Mesodermal cell (in vitro differentiated cells): ENCODE data around the gene USP32.

Experiments
- H3K27ac ChIP-seq: 2 replicates; pipeline ENCODE4 v1.7.0; 2013; ENCODE audit warnings: mild to moderate bottlenecking, low read depth, low read length, moderate library complexity; ENCODE audit not compliant: severe bottlenecking
- H3K36me3 ChIP-seq: 2 replicates; pipeline ENCODE4 v1.7.1; 2013; ENCODE audit warnings: mild to moderate bottlenecking, low read length, moderate library complexity; ENCODE audit not compliant: control insufficient read depth, insufficient read depth
- H3K4me1 ChIP-seq: one replicate; pipeline ENCODE4 v1.7.1; 2013; ENCODE audit warnings: mild to moderate bottlenecking, low read length; ENCODE audit not compliant: insufficient read depth, control insufficient read depth, poor library complexity, severe bottlenecking
- H3K4me3 ChIP-seq: 2 replicates; pipeline ENCODE4 v1.7.0; 2013; ENCODE audit warnings: low read length, control low read depth, mild to moderate bottlenecking; ENCODE audit not compliant: insufficient read depth, poor library complexity, severe bottlenecking; ENCODE audit errors: extremely low read depth
- H3K9me3 ChIP-seq: 2 replicates; pipeline ENCODE4 v1.7.1; 2013; ENCODE audit warnings: mild to moderate bottlenecking, low read length, moderate library complexity; ENCODE audit not compliant: control insufficient read depth
- whole genome bisulfite sequencing, 2 experiments: methylation state at CpG; one replicate each; pipeline ENCODE4 v1.1.5; 2013; ENCODE audit warnings: missing lambda C conversion rate in 2 of 2; ENCODE audit not compliant: insufficient coverage in 2 of 2; 5-methylcytosine and 5-hydroxymethylcytosine counted together

Gene USP32

GRCh38 chr17:60401819-60402218, 9.9 kb upstream of the USP32 start:
- Histone ChIP-seq H3K36me3 (no peaks in the 10 kb centered on the region), H3K4me1 (no peaks in the 10 kb centered on the region), H3K9me3 (no peaks in the 10 kb centered on the region), H3K4me3 (no peak overlapping the region), H3K27ac (no peak overlapping the region)

- H3K4me1 ChIP-seq, result no peaks in the 10 kb centered on the region
- WGBS, 2 experiments, result 100% methylated on average over 2 to 3 of the region's 3 CpGs
- H3K27ac ChIP-seq, result no peak overlapping the region
- no peaks in the 10 kb centered on the region for H3K36me3 ChIP-seq
- H3K4me3 ChIP-seq, result no peak overlapping the region
- H3K9me3 ChIP-seq, result no peaks in the 10 kb centered on the region
Observed at GRCh38 chr17:60398227-60398959, 6.5 kb upstream of the USP32 start.

- no peak overlapping the region for H3K4me3 ChIP-seq
- no peaks in the 10 kb centered on the region for H3K4me1 ChIP-seq
- WGBS, 2 experiments, result 80% methylated on average over 1 of the region's 3 CpGs; no CpG with 5 or more reads in 1 of the 2 experiments
- H3K36me3 ChIP-seq, result no peaks in the 10 kb centered on the region
- H3K9me3 ChIP-seq, result no peaks in the 10 kb centered on the region
- no peak overlapping the region for H3K27ac ChIP-seq
Observed at GRCh38 chr17:60396412-60396811, 4.5 kb upstream of the USP32 start.

GRCh38 chr17:60395508-60396065, 3.7 kb upstream of the USP32 start:
- Histone ChIP-seq H3K36me3 (no peaks in the 10 kb centered on the region), H3K4me3 (no peak overlapping the region), H3K4me1 (no peaks in the 10 kb centered on the region), H3K27ac (no peak overlapping the region), H3K9me3 (no peaks in the 10 kb centered on the region)
- no CpG with 5 or more reads among the region's 4 CpGs for WGBS, 2 experiments

GRCh38 chr17:60393840-60394723, 2.1 kb upstream of the USP32 start:
- WGBS, 2 experiments, result 97 to 98% methylated on average over 9 to 11 of the region's 17 CpGs
- no peak overlapping the region for H3K27ac ChIP-seq
- H3K4me3 ChIP-seq, result no peak overlapping the region
- no peaks in the 10 kb centered on the region for H3K36me3 ChIP-seq
- peaks cover 7% of the 10 kb centered on the region for H3K4me1 ChIP-seq
- no peaks in the 10 kb centered on the region for H3K9me3 ChIP-seq

GRCh38 chr17:60392845-60393702, 1.1 kb upstream of the USP32 start:
- no peaks in the 10 kb centered on the region for H3K9me3 ChIP-seq
- peak overlapping the region; percentile 93 for H3K27ac ChIP-seq
- no peaks in the 10 kb centered on the region for H3K36me3 ChIP-seq
- peaks cover 15% of the 10 kb centered on the region for H3K4me1 ChIP-seq
- 13 to 15% methylated on average over 6 to 8 of the region's 17 CpGs for WGBS, 2 experiments
- H3K4me3 ChIP-seq, result peak overlapping the region; percentile 88

DNA sequence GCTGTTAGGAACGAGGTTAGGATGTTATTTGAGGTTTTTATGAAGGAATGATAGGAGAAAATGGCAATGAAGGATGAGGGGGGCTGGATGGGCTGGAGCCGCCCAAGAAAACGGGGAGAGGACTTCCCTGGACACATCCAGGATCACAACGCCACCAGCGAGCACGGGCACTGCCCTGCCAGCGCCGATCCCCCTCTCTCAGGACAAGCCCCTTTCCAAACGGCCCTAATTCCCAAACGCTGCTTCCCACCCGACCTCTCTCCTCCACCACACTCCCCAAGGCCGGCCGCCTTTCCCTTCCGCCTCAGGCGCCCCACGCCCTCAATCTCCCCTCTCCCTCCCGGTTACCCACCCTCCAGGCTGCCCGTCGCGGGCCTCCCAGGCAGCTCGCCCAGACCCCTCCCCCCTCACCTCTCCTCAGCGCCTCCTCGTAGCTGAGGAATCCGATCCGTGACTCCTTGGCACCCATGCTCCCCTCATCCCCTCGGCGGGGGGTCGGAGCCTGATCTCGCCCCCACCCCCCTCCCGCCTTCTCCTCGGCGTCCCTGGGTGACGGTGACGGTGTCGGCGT, 377 bp downstream of the USP32 start:
- H3K27ac ChIP-seq, result peak overlapping the region; percentile 93
- peaks cover 18% of the 10 kb centered on the region for H3K4me1 ChIP-seq
- peak overlapping the region; percentile 88 for H3K4me3 ChIP-seq
- WGBS, 2 experiments, result 0% methylated on average over 20 to 23 of the region's 36 CpGs
- no peaks in the 10 kb centered on the region for H3K9me3 ChIP-seq
- no peaks in the 10 kb centered on the region for H3K36me3 ChIP-seq

DNA sequence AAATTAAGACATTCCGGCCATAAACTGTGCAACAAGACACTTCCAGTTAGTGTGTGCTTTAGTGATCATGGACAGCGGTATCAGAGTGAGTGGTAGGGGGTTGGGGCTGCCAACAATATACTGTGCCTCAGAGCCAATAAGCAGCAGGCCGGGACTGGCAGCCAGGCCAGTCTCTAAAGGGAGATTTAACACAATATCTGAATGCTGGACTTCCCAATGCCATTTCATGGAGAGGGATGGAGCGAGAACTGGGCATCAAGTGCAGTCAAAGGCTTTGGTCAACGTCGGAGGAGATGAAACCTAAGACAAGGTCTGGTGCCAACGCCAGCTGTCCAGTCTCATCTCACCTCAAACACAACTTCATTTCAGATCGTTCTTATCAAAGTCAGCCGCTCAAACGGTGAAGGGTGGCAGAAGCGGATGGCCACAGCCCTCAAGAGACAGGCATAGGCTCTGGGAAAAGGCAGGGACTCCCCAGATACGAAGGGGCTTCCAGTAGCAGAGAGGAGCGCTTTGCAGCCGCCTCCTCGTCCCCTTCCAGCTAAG, 935 bp downstream of the USP32 start:
- H3K9me3 ChIP-seq, result no peaks in the 10 kb centered on the region
- H3K36me3 ChIP-seq, result no peaks in the 10 kb centered on the region
- peak overlapping the region; percentile 93 for H3K27ac ChIP-seq
- H3K4me3 ChIP-seq, result peak overlapping the region; percentile 88
- whole genome bisulfite sequencing, 2 experiments, result 2 to 6% methylated on average over 9 to 13 of the region's 15 CpGs
- peaks cover 24% of the 10 kb centered on the region for H3K4me1 ChIP-seq

DNA sequence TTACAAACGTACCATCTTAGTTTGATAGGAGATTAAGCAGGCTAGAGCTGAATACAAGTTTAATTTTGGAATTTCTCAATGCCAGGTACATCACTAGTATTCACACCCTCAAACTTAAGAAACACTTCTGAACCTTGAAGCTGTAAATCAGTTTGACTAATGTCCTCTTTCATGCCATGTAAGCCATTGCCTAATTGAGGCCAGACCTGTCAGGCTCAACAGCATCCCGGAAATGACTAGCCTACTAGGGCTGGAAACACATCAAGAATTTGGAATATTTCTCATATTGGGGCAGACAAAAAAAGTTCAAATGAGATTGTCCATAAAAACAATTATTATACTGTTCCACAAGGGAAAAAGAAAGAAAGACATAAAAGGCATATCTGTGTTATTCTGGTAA, 1.7 kb downstream of the USP32 start:
- Histone ChIP-seq H3K36me3 (no peaks in the 10 kb centered on the region), H3K4me1 (peaks cover 25% of the 10 kb centered on the region), H3K4me3 (peak overlapping the region; percentile 88), H3K9me3 (no peaks in the 10 kb centered on the region), H3K27ac (no peak overlapping the region)
- 80% methylated on average over 1 of the region's 2 CpGs; no CpG with 5 or more reads in 1 of the 2 experiments for WGBS, 2 experiments

- Histone ChIP-seq H3K9me3 (no peaks in the 10 kb centered on the region), H3K4me1 (peaks cover 36% of the 10 kb centered on the region), H3K4me3 (no peak overlapping the region), H3K27ac (peak overlapping the region; percentile 3), H3K36me3 (no peaks in the 10 kb centered on the region)
- 0% methylated on average over 1 of the region's 3 CpGs; no CpG with 5 or more reads in 1 of the 2 experiments for WGBS, 2 experiments
Observed at GRCh38 chr17:60388742-60389141, 3.2 kb downstream of the USP32 start.
